Thoracic aorta (tissue), 2 donors: ENCODE measurements around the gene CAGE1. TPM values are rescaled to one million over a fixed set of nuclear protein-coding genes. Genes with fewer than 3 reads are reported as not detected.

Source experiments
- ATAC-seq: fragments of 150-250 bp; one replicate; pipeline ENCODE4 v1.8.0; 2017; ENCODE audit warnings: low read depth; ENCODE audit not compliant: insufficient number of reproducible peaks, low FRiP score
- DNase-seq: peaks from one replicate; pipeline ENCODE4 v3.0.0-alpha.2; 2020; ENCODE audit warnings: low spot score
- H3K27ac ChIP-seq, 2 donors: fragments of 200-600 bp; sonication (generic); 1 replicate in 1 of 2; 2 replicates in 1 of 2; pipeline ENCODE4 v1.5.1; 2016; ENCODE audit warnings: mild to moderate bottlenecking in 2 of 2, moderate library complexity in 2 of 2
- H3K27me3 ChIP-seq: fragments of 200-600 bp; sonication (generic); replicated peaks from 2 replicates; pipeline ENCODE4 v1.6.0; 2016; ENCODE audit warnings: mild to moderate bottlenecking; ENCODE audit not compliant: insufficient read depth
- H3K36me3 ChIP-seq: fragments of 200-600 bp; sonication (generic); one replicate; pipeline ENCODE4 v1.5.1; 2016
- H3K4me1 ChIP-seq, 2 donors: fragments of 200-600 bp; sonication (generic); 1 replicate in 1 of 2; 2 replicates in 1 of 2; pipeline versions ENCODE4 v1.5.1 to v1.6.0; 2016; ENCODE audit warnings: low read depth in 2 of 2, mild to moderate bottlenecking in 1 of 2; ENCODE audit not compliant: control insufficient read depth in 1 of 2
- H3K4me3 ChIP-seq: fragments of 200-600 bp; sonication (generic); 2 replicates; pipeline ENCODE4 v1.5.1; 2016; ENCODE audit warnings: mild to moderate bottlenecking
- H3K9me3 ChIP-seq: fragments of 200-600 bp; sonication (generic); 2 replicates; pipeline ENCODE4 v1.5.1; 2016
- total RNA-seq, 2 donors: library from RNA; depleted of rRNA; stranded (reverse); fragments of >200 nt; gene quantifications; one replicate each; pipeline versions ENCODE4 v1.1.0 to v1.2.3, GENCODE V29; 2016
- TF ChIP-seq, protein P1 (sequence below): fragments of 200-600 bp; sonication (generic); IDR thresholded peaks from one replicate; pipeline ENCODE4 v1.5.1; 2019; ENCODE audit warnings: antibody characterized with exemption

Gene CAGE1
- total RNA-seq, 2 donors from 2014 or later, result not detected

DNA sequence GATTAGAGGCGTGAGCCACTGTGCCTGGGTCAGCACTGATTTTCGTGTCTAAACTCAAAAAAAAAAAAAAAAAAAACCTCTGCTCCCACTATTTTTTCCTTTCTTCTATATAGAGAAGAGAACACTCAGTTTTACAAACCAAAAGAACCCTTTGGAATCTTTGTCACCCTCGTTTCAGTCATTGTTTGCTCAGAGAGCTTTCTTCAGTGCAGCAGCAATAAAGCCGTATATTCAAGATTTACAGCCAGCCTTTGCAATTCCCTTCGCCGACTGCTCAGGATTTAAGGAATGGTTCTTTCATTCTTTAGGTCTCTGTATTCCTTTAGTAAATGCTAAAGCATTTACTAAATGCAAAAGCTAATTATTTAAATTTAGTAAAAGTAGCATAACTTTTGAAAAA lies 20.2 kb upstream of the CAGE1 start:
- Histone ChIP-seq H3K9me3 (no peaks in the 10 kb centered on the region), H3K27me3 (no peaks in the 10 kb centered on the region), H3K36me3 (peaks cover 56% of the 10 kb centered on the region), H3K4me1 (no peaks in the 10 kb centered on the region), H3K27ac (no peak overlapping the region), H3K4me3 (no peak overlapping the region)
- DNase-seq, result no peak
- TF ChIP-seq, protein P1, sequence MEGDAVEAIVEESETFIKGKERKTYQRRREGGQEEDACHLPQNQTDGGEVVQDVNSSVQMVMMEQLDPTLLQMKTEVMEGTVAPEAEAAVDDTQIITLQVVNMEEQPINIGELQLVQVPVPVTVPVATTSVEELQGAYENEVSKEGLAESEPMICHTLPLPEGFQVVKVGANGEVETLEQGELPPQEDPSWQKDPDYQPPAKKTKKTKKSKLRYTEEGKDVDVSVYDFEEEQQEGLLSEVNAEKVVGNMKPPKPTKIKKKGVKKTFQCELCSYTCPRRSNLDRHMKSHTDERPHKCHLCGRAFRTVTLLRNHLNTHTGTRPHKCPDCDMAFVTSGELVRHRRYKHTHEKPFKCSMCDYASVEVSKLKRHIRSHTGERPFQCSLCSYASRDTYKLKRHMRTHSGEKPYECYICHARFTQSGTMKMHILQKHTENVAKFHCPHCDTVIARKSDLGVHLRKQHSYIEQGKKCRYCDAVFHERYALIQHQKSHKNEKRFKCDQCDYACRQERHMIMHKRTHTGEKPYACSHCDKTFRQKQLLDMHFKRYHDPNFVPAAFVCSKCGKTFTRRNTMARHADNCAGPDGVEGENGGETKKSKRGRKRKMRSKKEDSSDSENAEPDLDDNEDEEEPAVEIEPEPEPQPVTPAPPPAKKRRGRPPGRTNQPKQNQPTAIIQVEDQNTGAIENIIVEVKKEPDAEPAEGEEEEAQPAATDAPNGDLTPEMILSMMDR, result no peak
- ATAC-seq, result no peak

DNA sequence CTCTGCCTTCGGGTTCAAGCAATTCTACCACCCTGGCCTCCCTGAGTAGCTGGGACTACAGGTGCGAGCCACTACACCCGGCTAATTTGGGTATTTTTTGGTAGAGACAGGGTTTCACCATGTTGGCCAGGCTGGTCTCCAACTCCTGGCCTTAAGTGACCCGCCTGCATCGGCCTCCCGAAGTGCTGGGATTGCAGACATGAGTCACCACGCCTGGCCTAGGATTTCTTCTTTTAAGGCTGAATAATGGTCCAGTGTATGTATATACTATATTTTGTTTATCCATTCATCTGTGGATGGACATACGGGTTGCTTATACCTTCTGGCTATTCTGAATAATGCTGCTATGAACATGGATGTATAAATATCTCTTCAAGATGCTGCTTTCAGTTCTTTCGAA lies 17.2 kb upstream of the CAGE1 start:
- TF ChIP-seq, protein P1, result no peak
- H3K27ac ChIP-seq, result no peak overlapping the region
- no peaks in the 10 kb centered on the region for H3K9me3 ChIP-seq
- no peaks in the 10 kb centered on the region for H3K27me3 ChIP-seq
- H3K4me3 ChIP-seq, result no peak overlapping the region
- H3K36me3 ChIP-seq, result peaks cover 50% of the 10 kb centered on the region
- no peak for DNase-seq
- no peak for ATAC-seq
- H3K4me1 ChIP-seq, result no peaks in the 10 kb centered on the region

DNA sequence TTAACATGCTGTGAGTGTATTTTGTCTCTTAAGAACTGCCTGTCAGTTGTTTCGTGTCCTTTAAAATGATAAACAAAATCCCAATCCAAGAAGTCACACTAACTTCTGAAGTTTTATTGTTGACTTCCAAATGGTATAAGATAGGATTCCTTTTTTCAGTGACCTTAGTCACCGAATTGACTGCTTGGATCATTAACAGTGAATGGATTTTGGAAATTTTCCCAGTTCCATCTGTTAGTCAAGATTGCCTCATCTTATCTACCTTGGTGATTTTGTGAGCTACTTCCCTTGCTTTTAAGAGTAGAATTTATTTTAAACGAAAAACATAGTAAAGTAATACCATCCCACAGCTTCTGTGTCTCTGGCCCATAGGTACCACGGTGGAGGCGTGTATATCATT lies 15.0 kb upstream of the CAGE1 start:
- TF ChIP-seq, protein P1, result no peak
- no peak overlapping the region for H3K27ac ChIP-seq
- ATAC-seq (no peak), DNase-seq (no peak)
- no peaks in the 10 kb centered on the region for H3K27me3 ChIP-seq
- no peak overlapping the region for H3K4me3 ChIP-seq
- H3K4me1 ChIP-seq, result no peaks in the 10 kb centered on the region
- H3K9me3 ChIP-seq, result no peaks in the 10 kb centered on the region
- peaks cover 40% of the 10 kb centered on the region for H3K36me3 ChIP-seq

DNA sequence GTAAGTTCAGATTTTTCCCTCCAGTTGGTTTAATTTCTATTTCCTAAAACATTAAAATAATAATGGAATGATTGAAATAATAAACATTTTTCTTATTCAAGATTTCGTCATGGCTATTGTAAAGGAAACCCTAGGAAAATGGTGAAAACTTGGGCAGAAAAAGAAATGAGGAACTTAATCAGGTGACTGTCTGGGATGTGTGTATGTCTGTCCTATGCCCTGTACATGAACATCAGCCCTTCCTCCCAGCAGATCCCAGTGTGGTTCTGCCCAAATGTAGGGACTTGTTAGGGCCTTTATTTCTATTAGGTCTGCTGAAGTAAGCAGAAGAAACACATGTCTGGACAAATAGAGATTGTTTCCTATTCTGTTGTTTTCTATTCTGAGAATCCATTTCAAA lies 13.2 kb upstream of the CAGE1 start:
- TF ChIP-seq, protein P1, result no peak

DNA sequence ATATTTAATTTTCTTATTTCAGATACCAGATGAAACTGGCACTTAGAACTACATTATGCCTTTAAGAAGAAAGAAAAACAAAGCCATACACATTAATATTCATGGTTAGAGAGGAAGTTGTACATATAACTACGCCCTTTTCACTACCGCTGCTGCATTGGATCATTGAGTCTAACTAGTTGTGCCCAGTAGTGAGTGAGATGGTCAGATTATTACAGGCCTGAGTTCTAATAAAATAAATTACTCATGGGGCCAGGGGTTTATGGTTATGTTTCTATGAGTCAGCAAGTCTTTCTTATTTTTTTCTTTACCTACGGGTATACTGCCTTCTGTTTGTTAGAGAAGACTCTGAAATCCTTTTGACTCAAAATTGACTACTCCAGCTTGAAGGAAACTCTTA lies 11.5 kb upstream of the CAGE1 start:
- no peak for ATAC-seq
- no peaks in the 10 kb centered on the region for H3K4me1 ChIP-seq
- DNase-seq, result no peak
- H3K9me3 ChIP-seq, result no peaks in the 10 kb centered on the region
- no peak overlapping the region for H3K4me3 ChIP-seq
- no peaks in the 10 kb centered on the region for H3K27me3 ChIP-seq
- TF ChIP-seq, protein P1, result no peak
- peaks cover 37% of the 10 kb centered on the region for H3K36me3 ChIP-seq
- H3K27ac ChIP-seq, result no peak overlapping the region

More for the DNA sequence above, 13.2 kb upstream of the CAGE1 start:
- Histone ChIP-seq H3K9me3 (no peaks in the 10 kb centered on the region), H3K4me3 (no peak overlapping the region), H3K36me3 (peaks cover 42% of the 10 kb centered on the region), H3K4me1 (no peaks in the 10 kb centered on the region), H3K27me3 (no peaks in the 10 kb centered on the region), H3K27ac (no peak overlapping the region)
- no peak for ATAC-seq
- DNase-seq, result no peak
